IMR-90 (cell line): ENCODE data around the gene LIN9. TPM values are rescaled to one million over a fixed set of nuclear protein-coding genes. Genes with fewer than 3 reads are reported as not detected.

ENCODE experiments used
- ATAC-seq: fragments of 200-7000 bp; cut with Tn5 transposase; 2 replicates; pipeline ENCODE4 v1.9.1; 2020; ENCODE audit warnings: low read depth, mild to moderate bottlenecking, moderate library complexity
- BruUV-seq: library from RNA; stranded (reverse); fragments of 400-500 nt; replicated peaks from 2 replicates; lab custom pipeline; 2021; lab: Mats Ljungman, UMichigan
- CTCF ChIA-PET: fragments of 300-600 bp; formaldehyde crosslinking; extraction: SDS; loops from one replicate; lab custom pipeline; 2021; ENCODE audit warnings: antibody characterized with exemption; lab: Yijun Ruan, JAX
- POLR2A ChIA-PET: fragments of 300-600 bp; sonication (Branson Sonifier 250); formaldehyde crosslinking; loops from one replicate; lab custom pipeline; 2022; ENCODE audit warnings: antibody characterized with exemption; ENCODE audit not compliant: unreplicated experiment; lab: Charles Lee
- DNase-seq: peaks from one replicate; pipeline ENCODE4 v3.0.0; 2013
- H2AFZ ChIP-seq: replicated peaks from 2 replicates; pipeline ENCODE3; 2013; ENCODE audit warnings: low read length, mild to moderate bottlenecking; ENCODE audit not compliant: poor library complexity
- H2AK5ac ChIP-seq: 2 replicates; pipeline ENCODE4 v1.6.1; 2013; ENCODE audit warnings: low read depth, low read length, inconsistent platforms
- H2AK9ac ChIP-seq: replicated peaks from 2 replicates; pipeline ENCODE3; 2013; ENCODE audit warnings: mild to moderate bottlenecking, low read depth, low read length, moderate library complexity; ENCODE audit not compliant: poor library complexity
- H2BK120ac ChIP-seq: 2 replicates; pipeline ENCODE4 v1.6.1; 2013; ENCODE audit warnings: low read depth, low read length, inconsistent platforms
- H2BK15ac ChIP-seq: 3 replicates; pipeline ENCODE4 v1.6.1; 2013; ENCODE audit warnings: low read depth, low read length, inconsistent platforms
- H2BK20ac ChIP-seq: 2 replicates; pipeline ENCODE4 v1.6.1; 2013; ENCODE audit warnings: low read depth, mild to moderate bottlenecking, inconsistent platforms, low read length, moderate library complexity
- H2BK5ac ChIP-seq: 2 replicates; pipeline ENCODE4 v1.6.1; 2013; ENCODE audit warnings: mild to moderate bottlenecking, low read depth, low read length, inconsistent platforms; ENCODE audit not compliant: poor library complexity, severe bottlenecking
- H3K14ac ChIP-seq: replicated peaks from 2 replicates; pipeline ENCODE4 v1.6.1; 2013; ENCODE audit warnings: low read depth, low read length, inconsistent platforms
- H3K18ac ChIP-seq: 2 replicates; pipeline ENCODE4 v1.6.1; 2013; ENCODE audit warnings: low read depth, low read length, control low read depth
- H3K23ac ChIP-seq: 2 replicates; pipeline ENCODE4 v1.6.1; 2013; ENCODE audit warnings: low read depth, low read length, inconsistent platforms
- H3K27ac ChIP-seq: 2 replicates; pipeline ENCODE4 v1.5.1; 2013; ENCODE audit warnings: mild to moderate bottlenecking, control low read depth, low read length; ENCODE audit not compliant: insufficient read depth
- H3K27me3 ChIP-seq: 2 replicates; pipeline ENCODE4 v1.6.1; 2013; ENCODE audit warnings: low read length; ENCODE audit not compliant: control insufficient read depth, insufficient read depth
- H3K36me3 ChIP-seq: 2 replicates; pipeline ENCODE4 v1.6.1; 2013; ENCODE audit warnings: low read length, mixed read lengths; ENCODE audit not compliant: control insufficient read depth, insufficient read depth
- H3K4ac ChIP-seq: 2 replicates; pipeline ENCODE4 v1.6.1; 2013; ENCODE audit warnings: low read depth, low read length, inconsistent platforms
- H3K4me1 ChIP-seq: 2 replicates; pipeline ENCODE4 v1.6.1; 2013; ENCODE audit warnings: low read length, mixed read lengths; ENCODE audit not compliant: control insufficient read depth, insufficient read depth
- H3K4me2 ChIP-seq: 2 replicates; pipeline ENCODE4 v1.6.1; 2013; ENCODE audit warnings: low read depth, mild to moderate bottlenecking, control low read depth, low read length, moderate library complexity
- H3K4me3 ChIP-seq: 2 replicates; pipeline ENCODE4 v1.5.1; 2013; ENCODE audit warnings: low read depth, mild to moderate bottlenecking, control low read depth, low read length, moderate library complexity; ENCODE audit not compliant: insufficient read depth
- H3K56ac ChIP-seq: 2 replicates; pipeline ENCODE4 v1.6.1; 2013; ENCODE audit warnings: low read length, inconsistent platforms; ENCODE audit not compliant: insufficient read depth; ENCODE audit errors: extremely low read depth
- H3K79me1 ChIP-seq, 2 experiments: 2 replicates each; pipeline ENCODE4 v1.6.1; 2013; ENCODE audit warnings: low read length in 2 of 2, inconsistent platforms in 1 of 2, low read depth in 1 of 2
- H3K9ac ChIP-seq: 2 replicates; pipeline ENCODE4 v1.6.1; 2013; ENCODE audit warnings: low read depth, low read length, control low read depth
- H3K9me1 ChIP-seq: 2 replicates; pipeline ENCODE4 v1.6.1; 2013; ENCODE audit warnings: low read length, inconsistent platforms; ENCODE audit not compliant: insufficient read depth
- H3K9me3 ChIP-seq: 2 replicates; pipeline ENCODE4 v1.6.1; 2013; ENCODE audit warnings: low read length; ENCODE audit not compliant: control insufficient read depth, insufficient read depth
- H4K20me1 ChIP-seq: 2 replicates; pipeline ENCODE4 v1.6.1; 2013; ENCODE audit warnings: low read length, inconsistent platforms; ENCODE audit not compliant: insufficient read depth
- H4K5ac ChIP-seq: 2 replicates; pipeline ENCODE4 v1.6.1; 2013; ENCODE audit warnings: mild to moderate bottlenecking, low read depth, low read length, control low read depth
- H4K8ac ChIP-seq, 2 experiments: 2 replicates each; pipeline ENCODE4 v1.6.1; 2013; ENCODE audit warnings: low read depth in 2 of 2, low read length in 2 of 2, control low read depth in 1 of 2, inconsistent platforms in 1 of 2
- H4K91ac ChIP-seq: 2 replicates; pipeline ENCODE4 v1.6.1; 2013; ENCODE audit warnings: low read depth, low read length, inconsistent platforms; ENCODE audit not compliant: insufficient read depth
- BHLHE40 ChIP-seq: fragments of 150-350 bp; IDR thresholded peaks from 2 replicates; pipeline ENCODE4 v1.6.1; 2016; ENCODE audit warnings: mild to moderate bottlenecking, low read depth, low read length
- MAZ ChIP-seq: IDR thresholded peaks from 2 replicates; pipeline ENCODE4 v1.6.1; 2012; ENCODE audit warnings: low read depth, mild to moderate bottlenecking, low read length, improper control_type of control experiment, moderate library complexity, borderline replicate concordance
- MXI1 ChIP-seq: IDR thresholded peaks from 2 replicates; pipeline ENCODE4 v1.6.1; 2012; ENCODE audit warnings: low read depth, mild to moderate bottlenecking, low read length, moderate library complexity, borderline replicate concordance
- POLR2A ChIP-seq: IDR thresholded peaks from 2 replicates; pipeline ENCODE4 v1.6.1; 2012; ENCODE audit warnings: mild to moderate bottlenecking, low read depth, low read length
- WGBS, 2 experiments: methylation state at CpG; one replicate each; pipeline versions ENCODE4 v1.1.5 to v1.1.7; 2013; ENCODE audit warnings: missing lambda C conversion rate in 2 of 2; ENCODE audit not compliant: insufficient read length in 1 of 2; ENCODE audit errors: extremely low coverage in 2 of 2; 5-methylcytosine and 5-hydroxymethylcytosine counted together
- dilution Hi-C: fragments of 300-500 bp; cut with HindIII; formaldehyde crosslinking; loops from one replicate; pipeline ENCODE4 v1.14.3; 2018; ENCODE audit warnings: low sequenced_read_pairs; ENCODE audit not compliant: unreplicated experiment
- in situ Hi-C: fragments of 300-500 bp; cut with MboI; formaldehyde crosslinking; loops from 3 replicates; pipeline ENCODE4 v1.14.3; 2019; ENCODE audit warnings: low sequenced_read_pairs, inconsistent platforms, mixed read lengths
- intact Hi-C: fragments of 100-400 bp; cut with micrococcal nuclease; formaldehyde crosslinking; loops from 2 replicates; pipeline ENCODE4 v1.10.0; 2022
- polyA plus RNA-seq, 3 experiments: library from polyadenylated mRNA; depleted of rRNA; stranded (reverse); fragments of >200 nt; gene quantifications; 2 replicates each; pipeline ENCODE4 v1.2.3, GENCODE V29; 2012; ENCODE audit warnings: low replicate concordance in 1 of 3
- total RNA-seq: library from RNA; depleted of rRNA; stranded (reverse); fragments of >200 nt; gene quantifications from 2 replicates; pipeline ENCODE4 v1.2.3, GENCODE V29; 2012

Gene LIN9
- total and polyA plus RNA-seq, 2 of the 4 experiments (the other 2 are of a cell fraction) = 2.3 to 3.9 TPM

DNA sequence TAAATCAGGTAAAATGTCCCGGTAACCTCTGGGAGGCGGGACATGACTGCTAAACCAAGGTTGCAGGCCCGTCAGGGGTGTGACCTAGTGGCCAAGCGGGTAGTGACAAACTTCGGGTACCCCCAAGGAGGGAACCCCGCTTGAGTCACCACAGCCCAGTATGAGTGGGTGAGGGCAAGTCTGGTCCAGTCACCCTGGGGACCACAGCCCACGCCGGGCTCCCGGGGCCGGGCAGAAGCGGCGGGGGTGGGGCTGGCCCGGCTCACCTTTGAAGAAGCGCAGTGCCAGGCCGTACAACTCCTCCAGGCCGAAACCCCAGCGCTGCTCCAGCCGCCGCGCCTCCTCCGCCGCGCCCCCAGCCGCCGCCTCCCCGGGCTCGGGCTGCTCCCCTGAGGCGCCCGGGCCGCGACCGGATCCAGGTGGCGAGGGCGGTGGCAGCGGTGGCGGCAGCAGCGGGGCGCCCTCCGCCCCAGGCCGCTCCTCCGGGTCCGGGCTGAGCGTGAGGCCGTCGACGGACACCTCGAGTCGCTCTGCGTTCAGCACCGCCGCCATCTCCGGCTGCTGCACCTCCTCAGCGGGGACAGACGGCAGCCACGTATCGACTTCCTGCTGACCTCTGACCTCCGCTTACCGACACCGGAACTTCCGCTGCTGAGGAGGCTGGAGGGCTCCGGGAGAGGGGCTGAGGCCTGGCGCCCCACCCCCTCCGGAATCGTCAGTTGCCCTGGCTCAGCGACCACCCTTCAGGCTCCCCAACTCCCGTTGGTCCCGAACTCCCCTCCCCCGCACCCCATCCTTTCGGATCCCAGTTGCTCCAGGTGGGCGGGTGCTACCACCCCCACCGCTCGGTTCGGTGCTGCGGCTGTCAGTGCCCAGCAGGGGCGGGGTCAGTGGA lies 122.6 kb downstream of the LIN9 start, which contains the start of gene ACBD3:
Gene ACBD3 (minus strand): TSS at position 618 of the 895 bp plus-strand sequence. CDS start 66 bp downstream, at position 552.
- intact Hi-C loops (loop anchor here (1.0 kb wide), 1 partner anchor 123 kb away; the partner anchor contains the start of gene LIN9), in situ Hi-C loops (no loop called here), dilution Hi-C loops (no loop called here)
- H3K36me3 ChIP-seq = peaks cover 7% of the 10 kb centered on the region; the same call in 1 of the 2 replicates
- peak within 1 kb of the TSS; percentile 82 for H3K18ac ChIP-seq
- BruUV-seq = no TSS peak
- DNase-seq (peak; percentile 86), ATAC-seq (peak; percentile 97)
- H3K4me1 ChIP-seq = peaks cover 6% of the 10 kb centered on the region; the same call in 1 of the 2 replicates
- peak within 1 kb of the TSS; percentile 97 for H3K27ac ChIP-seq
- peaks cover 42% of the 10 kb centered on the region for H4K20me1 ChIP-seq
- peak within 1 kb of the TSS; percentile 95 for H3K4ac ChIP-seq
- H4K5ac ChIP-seq = peak within 1 kb of the TSS; percentile 98
- H2AFZ ChIP-seq = peak within 1 kb of the TSS; percentile 96
- peaks cover 8% of the 10 kb centered on the region; the same call in 1 of the 2 replicates for H3K9me1 ChIP-seq
- peak within 1 kb of the TSS; percentile 89 for H3K9ac ChIP-seq
- 1% methylated on average over 31 of the region's 75 CpGs; no CpG with 5 or more reads in 1 of the 2 experiments for WGBS, 2 experiments
- CTCF ChIA-PET = interaction anchor here (0.5 to 0.6 kb wide), 2 partner anchors 107 to 153 kb away, joined by 4 to 6 read pairs; no protein-coding TSS in a partner anchor
- peak within 1 kb of the TSS; percentile 63 for H3K56ac ChIP-seq
- H2BK15ac ChIP-seq = peak within 1 kb of the TSS; percentile 73; the same call in 1 of the 3 replicates
- H3K4me2 ChIP-seq = peak within 1 kb of the TSS; percentile 100
- peaks cover 3 to 20% of the 10 kb centered on the region in 2 experiments; a peak in 2 of 4 replicates for H3K79me1 ChIP-seq
- H3K14ac ChIP-seq = peak within 1 kb of the TSS; percentile 94
- H2BK5ac ChIP-seq = peak within 1 kb of the TSS; percentile 93
- TF ChIP-seq BHLHE40 (no peak), POLR2A (peak; percentile 95), MXI1 (0 out of 2 replicates have a peak, but pooled peaks have one; percentile 4), MAZ (peak; percentile 46; the same call in 1 of the 2 replicates)
- POLR2A ChIA-PET = no interaction called here
- H3K23ac ChIP-seq = peak within 1 kb of the TSS; percentile 95
- H3K27me3 ChIP-seq = no peaks in the 10 kb centered on the region
- H4K91ac ChIP-seq = peak within 1 kb of the TSS; percentile 93
- H2AK9ac ChIP-seq = peak within 1 kb of the TSS; percentile 100
- no peak within 1 kb of the TSS for H2BK20ac ChIP-seq
- peak within 1 kb of the TSS; percentile 99 for H3K4me3 ChIP-seq
- peak within 1 kb of the TSS; percentile 98 for H4K8ac ChIP-seq
- peak within 1 kb of the TSS; percentile 74 for H2AK5ac ChIP-seq
- H3K9me3 ChIP-seq = no peaks in the 10 kb centered on the region
- peak within 1 kb of the TSS; percentile 78 for H2BK120ac ChIP-seq
